Upper lobe of left lung (tissue), 4 donors: ENCODE data around the gene PLD3.

Experiments
- EP300 ChIP-seq, 4 donors: sonication (generic); formaldehyde crosslinking; IDR thresholded peaks; one replicate each; pipeline ENCODE4 v1.5.1; 2017; ENCODE audit warnings: antibody characterized with exemption in 4 of 4, control low read depth in 2 of 4
- TF ChIP-seq, protein P1 (sequence below), 6 experiments: fragments of 450-650 bp in 4 of 6; fragments of 200-600 bp in 2 of 6; sonication (generic) in 2 of 6; IDR thresholded peaks; one replicate each; pipeline ENCODE4 v1.5.1; 2016 to 2019; ENCODE audit warnings: antibody characterized with exemption in 6 of 6

DNA sequence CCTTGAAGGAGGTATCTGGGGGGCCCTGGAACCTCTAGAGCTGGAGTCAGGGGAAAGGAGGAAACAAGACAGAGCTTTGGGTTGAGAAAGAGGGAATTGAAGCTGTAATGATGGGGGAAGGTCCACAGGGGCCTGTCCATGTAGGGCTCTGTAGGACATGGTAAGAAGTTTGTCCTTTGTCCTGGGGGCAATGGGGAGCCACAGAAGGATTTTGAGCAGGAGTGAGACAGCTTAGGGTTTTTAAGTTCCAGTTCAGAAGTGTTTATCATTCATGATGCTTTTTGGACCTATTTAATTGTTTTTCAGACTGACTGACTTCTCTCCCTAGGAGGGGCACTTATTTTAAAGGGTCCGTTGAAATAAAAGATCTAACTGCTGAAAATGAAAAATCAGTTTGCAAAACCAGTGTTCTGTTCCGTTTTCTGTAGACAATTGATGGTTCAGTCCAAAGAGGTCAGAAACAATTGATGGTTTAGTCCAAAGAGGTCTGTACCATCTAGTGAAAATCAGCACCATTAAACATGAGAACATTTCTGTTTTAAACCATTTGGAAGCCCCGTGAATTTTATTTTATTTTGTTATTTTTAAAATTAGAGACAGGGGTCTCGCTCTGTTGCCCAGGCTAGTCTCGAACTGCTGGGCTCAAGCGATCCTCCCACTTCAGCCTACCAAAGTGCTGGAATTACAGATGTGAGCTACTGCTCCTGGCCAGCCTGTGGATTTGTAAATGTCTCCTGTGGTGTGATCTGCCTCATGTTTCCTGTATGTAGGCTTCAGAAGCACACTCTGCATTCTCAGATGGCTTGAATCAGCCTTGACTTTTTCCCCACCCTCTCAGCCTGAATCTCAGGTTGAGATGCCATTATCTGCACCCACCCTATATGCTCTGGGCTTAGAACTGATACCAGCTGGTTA is 8.4 kb downstream of the PLD3 start:
- no peak for TF ChIP-seq EP300 (IDR thresholded peaks at IDR 0.05)
- TF ChIP-seq, protein P1, sequence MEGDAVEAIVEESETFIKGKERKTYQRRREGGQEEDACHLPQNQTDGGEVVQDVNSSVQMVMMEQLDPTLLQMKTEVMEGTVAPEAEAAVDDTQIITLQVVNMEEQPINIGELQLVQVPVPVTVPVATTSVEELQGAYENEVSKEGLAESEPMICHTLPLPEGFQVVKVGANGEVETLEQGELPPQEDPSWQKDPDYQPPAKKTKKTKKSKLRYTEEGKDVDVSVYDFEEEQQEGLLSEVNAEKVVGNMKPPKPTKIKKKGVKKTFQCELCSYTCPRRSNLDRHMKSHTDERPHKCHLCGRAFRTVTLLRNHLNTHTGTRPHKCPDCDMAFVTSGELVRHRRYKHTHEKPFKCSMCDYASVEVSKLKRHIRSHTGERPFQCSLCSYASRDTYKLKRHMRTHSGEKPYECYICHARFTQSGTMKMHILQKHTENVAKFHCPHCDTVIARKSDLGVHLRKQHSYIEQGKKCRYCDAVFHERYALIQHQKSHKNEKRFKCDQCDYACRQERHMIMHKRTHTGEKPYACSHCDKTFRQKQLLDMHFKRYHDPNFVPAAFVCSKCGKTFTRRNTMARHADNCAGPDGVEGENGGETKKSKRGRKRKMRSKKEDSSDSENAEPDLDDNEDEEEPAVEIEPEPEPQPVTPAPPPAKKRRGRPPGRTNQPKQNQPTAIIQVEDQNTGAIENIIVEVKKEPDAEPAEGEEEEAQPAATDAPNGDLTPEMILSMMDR (IDR thresholded peaks at IDR 0.05), result no peak
